A549 (cell line): ENCODE data around the gene ZBTB46. TPM values are rescaled to one million over a fixed set of nuclear protein-coding genes. Genes with fewer than 3 reads are reported as not detected.

Experiments
- polyA plus RNA-seq, 4 experiments: library from polyadenylated mRNA; depleted of rRNA in 3 of 4; stranded (reverse); fragments of >200 nt; fragmentation: RNase III in 1 of 4; extraction: RNeasy Plus Mini Kit Qiagen cat#74134 plus additional on column Dnase treatment in 1 of 4; gene quantifications; 2 replicates in 3 of 4; 3 replicates in 1 of 4; pipeline ENCODE4 v1.2.3, GENCODE V29; 2011 to 2017
- small RNA-seq, 6 experiments: library from RNA; depleted of rRNA; stranded (forward); fragments of <200 nt; gene quantifications; one replicate each; pipeline ENCODE3, GENCODE V24; 2012

ZBTB46 gene
- polyA plus RNA-seq, 2 of the 4 experiments (the other 2 are of a cell fraction) = 0.17 to 0.43 TPM

Small RNA genes lying within 50 kb of the gene (small RNA-seq; reads per million reads assigned to genes)
- gene LIME1 = 0 to 0.19 (median 0) reads per million in 6 experiments
- gene TNFRSF6B = 0 reads per million in 6 experiments

Other genes with a start within 250 kb of the ZBTB46 start
- 6.6 and 6.8 TPM in 2 replicates for gene GMEB2, start 204.2 kb downstream of the ZBTB46 start, polyA plus RNA-seq (2011; rRNA removed)
- 6.4 to 7.0 TPM (median 6.5 TPM) in 3 replicates for gene GMEB2, start 204.2 kb downstream of the ZBTB46 start, polyA plus RNA-seq (2017; fragmentation: RNase III; extraction: RNeasy Plus Mini Kit Qiagen cat#74134 plus additional on column Dnase treatment)
- 2.5 and 2.8 TPM in 2 replicates for gene STMN3, start 177.8 kb downstream of the ZBTB46 start, polyA plus RNA-seq (2011; rRNA removed)
- gene STMN3, start 177.8 kb downstream of the ZBTB46 start, polyA plus RNA-seq (2017; fragmentation: RNase III; extraction: RNeasy Plus Mini Kit Qiagen cat#74134 plus additional on column Dnase treatment) = 3.2 to 5.0 TPM (median 3.8 TPM) in 3 replicates
- 12.6 and 13.5 TPM in 2 replicates for gene RTEL1, start 173.0 kb downstream of the ZBTB46 start, polyA plus RNA-seq (2011; rRNA removed)
- 10.7 to 11.6 TPM (median 11.3 TPM) in 3 replicates for gene RTEL1, start 173.0 kb downstream of the ZBTB46 start, polyA plus RNA-seq (2017; fragmentation: RNase III; extraction: RNeasy Plus Mini Kit Qiagen cat#74134 plus additional on column Dnase treatment)
- gene TNFRSF6B, start 134.6 kb downstream of the ZBTB46 start, polyA plus RNA-seq (2011; rRNA removed) = 0.20 and 0.22 TPM in 2 replicates
- 0.63 to 0.69 TPM (median 0.66 TPM) in 3 replicates for gene TNFRSF6B, start 134.6 kb downstream of the ZBTB46 start, polyA plus RNA-seq (2017; fragmentation: RNase III; extraction: RNeasy Plus Mini Kit Qiagen cat#74134 plus additional on column Dnase treatment)
- 14.1 and 25.1 TPM in 2 replicates for gene ARFRP1, start 123.3 kb downstream of the ZBTB46 start, polyA plus RNA-seq (2011; rRNA removed)
- gene ARFRP1, start 123.3 kb downstream of the ZBTB46 start, polyA plus RNA-seq (2017; fragmentation: RNase III; extraction: RNeasy Plus Mini Kit Qiagen cat#74134 plus additional on column Dnase treatment) = 29.7 to 33.2 TPM (median 31.1 TPM) in 3 replicates
- gene ZGPAT, start 123.2 kb downstream of the ZBTB46 start, polyA plus RNA-seq (2011; rRNA removed) = 9.2 and 9.5 TPM in 2 replicates
- gene ZGPAT, start 123.2 kb downstream of the ZBTB46 start, polyA plus RNA-seq (2017; fragmentation: RNase III; extraction: RNeasy Plus Mini Kit Qiagen cat#74134 plus additional on column Dnase treatment) = 22.6 to 25.6 TPM (median 23.9 TPM) in 3 replicates
- 2.5 and 2.8 TPM in 2 replicates for gene LIME1, start 94.6 kb downstream of the ZBTB46 start, polyA plus RNA-seq (2011; rRNA removed)
- 5.9 to 7.2 TPM (median 6.5 TPM) in 3 replicates for gene LIME1, start 94.6 kb downstream of the ZBTB46 start, polyA plus RNA-seq (2017; fragmentation: RNase III; extraction: RNeasy Plus Mini Kit Qiagen cat#74134 plus additional on column Dnase treatment)
- gene SLC2A4RG, start 91.5 kb downstream of the ZBTB46 start, polyA plus RNA-seq (2011; rRNA removed) = 22.5 and 28.1 TPM in 2 replicates
- gene SLC2A4RG, start 91.5 kb downstream of the ZBTB46 start, polyA plus RNA-seq (2017; fragmentation: RNase III; extraction: RNeasy Plus Mini Kit Qiagen cat#74134 plus additional on column Dnase treatment) = 59.6 to 64.7 TPM (median 64.6 TPM) in 3 replicates
- gene ABHD16B, start 30.2 kb upstream of the ZBTB46 start, polyA plus RNA-seq (2011; rRNA removed) = not detected in 2 replicates
- gene ABHD16B, start 30.2 kb upstream of the ZBTB46 start, polyA plus RNA-seq (2017; fragmentation: RNase III; extraction: RNeasy Plus Mini Kit Qiagen cat#74134 plus additional on column Dnase treatment) = not detected in 3 replicates
- 86.3 and 93.9 TPM in 2 replicates for gene TPD52L2, start 34.0 kb upstream of the ZBTB46 start, polyA plus RNA-seq (2011; rRNA removed)
- 94.1 to 102 TPM (median 99.0 TPM) in 3 replicates for gene TPD52L2, start 34.0 kb upstream of the ZBTB46 start, polyA plus RNA-seq (2017; fragmentation: RNase III; extraction: RNeasy Plus Mini Kit Qiagen cat#74134 plus additional on column Dnase treatment)
- 20.3 and 20.4 TPM in 2 replicates for gene DNAJC5, start 63.9 kb upstream of the ZBTB46 start, polyA plus RNA-seq (2011; rRNA removed)
- gene DNAJC5, start 63.9 kb upstream of the ZBTB46 start, polyA plus RNA-seq (2017; fragmentation: RNase III; extraction: RNeasy Plus Mini Kit Qiagen cat#74134 plus additional on column Dnase treatment) = 21.7 to 23.2 TPM (median 23.2 TPM) in 3 replicates
- gene UCKL1, start 125.2 kb upstream of the ZBTB46 start, polyA plus RNA-seq (2011; rRNA removed) = 19.1 and 21.6 TPM in 2 replicates
- gene UCKL1, start 125.2 kb upstream of the ZBTB46 start, polyA plus RNA-seq (2017; fragmentation: RNase III; extraction: RNeasy Plus Mini Kit Qiagen cat#74134 plus additional on column Dnase treatment) = 30.4 to 32.5 TPM (median 31.8 TPM) in 3 replicates
- gene ZNF512B, start 138.7 kb upstream of the ZBTB46 start, polyA plus RNA-seq (2011; rRNA removed) = 2.1 and 3.2 TPM in 2 replicates
- 14.4 to 17.6 TPM (median 16.8 TPM) in 3 replicates for gene ZNF512B, start 138.7 kb upstream of the ZBTB46 start, polyA plus RNA-seq (2017; fragmentation: RNase III; extraction: RNeasy Plus Mini Kit Qiagen cat#74134 plus additional on column Dnase treatment)
- not detected in 2 replicates for gene SAMD10, start 148.4 kb upstream of the ZBTB46 start, polyA plus RNA-seq (2011; rRNA removed)
- gene SAMD10, start 148.4 kb upstream of the ZBTB46 start, polyA plus RNA-seq (2017; fragmentation: RNase III; extraction: RNeasy Plus Mini Kit Qiagen cat#74134 plus additional on column Dnase treatment) = not detected in 3 replicates
- 42.8 and 47.5 TPM in 2 replicates for gene PRPF6, start 149.9 kb upstream of the ZBTB46 start, polyA plus RNA-seq (2011; rRNA removed)
- gene PRPF6, start 149.9 kb upstream of the ZBTB46 start, polyA plus RNA-seq (2017; fragmentation: RNase III; extraction: RNeasy Plus Mini Kit Qiagen cat#74134 plus additional on column Dnase treatment) = 47.2 to 48.9 TPM (median 48.7 TPM) in 3 replicates
- 0.13 and 0.21 TPM in 2 replicates for gene C20orf204, start 204.9 kb upstream of the ZBTB46 start, polyA plus RNA-seq (2011; rRNA removed)
- gene C20orf204, start 204.9 kb upstream of the ZBTB46 start, polyA plus RNA-seq (2017; fragmentation: RNase III; extraction: RNeasy Plus Mini Kit Qiagen cat#74134 plus additional on column Dnase treatment) = 0.49 to 0.69 TPM (median 0.59 TPM) in 3 replicates
- gene SOX18, start 218.4 kb upstream of the ZBTB46 start, polyA plus RNA-seq (2011; rRNA removed) = 0.13 and 0.19 TPM in 2 replicates
- gene SOX18, start 218.4 kb upstream of the ZBTB46 start, polyA plus RNA-seq (2017; fragmentation: RNase III; extraction: RNeasy Plus Mini Kit Qiagen cat#74134 plus additional on column Dnase treatment) = 0.92 to 1.4 TPM (median 1.3 TPM) in 3 replicates
- 11.2 and 13.3 TPM in 2 replicates for gene TCEA2, start 231.9 kb upstream of the ZBTB46 start, polyA plus RNA-seq (2011; rRNA removed)
- gene TCEA2, start 231.9 kb upstream of the ZBTB46 start, polyA plus RNA-seq (2017; fragmentation: RNase III; extraction: RNeasy Plus Mini Kit Qiagen cat#74134 plus additional on column Dnase treatment) = 23.3 to 34.7 TPM (median 29.8 TPM) in 3 replicates
- gene RGS19, start 248.3 kb upstream of the ZBTB46 start, polyA plus RNA-seq (2011; rRNA removed) = 12.3 and 13.8 TPM in 2 replicates
- gene RGS19, start 248.3 kb upstream of the ZBTB46 start, polyA plus RNA-seq (2017; fragmentation: RNase III; extraction: RNeasy Plus Mini Kit Qiagen cat#74134 plus additional on column Dnase treatment) = 16.1 to 18.8 TPM (median 16.5 TPM) in 3 replicates
- 0.54 and 0.98 TPM in 2 replicates for gene OPRL1, start 248.8 kb upstream of the ZBTB46 start, polyA plus RNA-seq (2011; rRNA removed)
- gene OPRL1, start 248.8 kb upstream of the ZBTB46 start, polyA plus RNA-seq (2017; fragmentation: RNase III; extraction: RNeasy Plus Mini Kit Qiagen cat#74134 plus additional on column Dnase treatment) = 0.83 to 1.5 TPM (median 1.2 TPM) in 3 replicates